AG04450 (cell line): ENCODE data around the gene DSTN. TPM values are rescaled to one million over a fixed set of nuclear protein-coding genes. Genes with fewer than 3 reads are reported as not detected.

Source experiments
- CTCF ChIA-PET: fragments of 300-600, 350-600 bp; formaldehyde crosslinking; extraction: SDS; loops from one replicate; lab custom pipeline; 2022; ENCODE audit warnings: antibody characterized with exemption, inconsistent platforms; lab: Charles Lee
- POLR2A ChIA-PET: fragments of 350-600 bp; formaldehyde crosslinking; extraction: SDS; loops from one replicate; lab custom pipeline; 2021; ENCODE audit warnings: antibody characterized with exemption, inconsistent platforms; lab: Yijun Ruan, JAX
- DNase-seq: peaks from one replicate; pipeline ENCODE4 v3.0.0-alpha.2; 2011; ENCODE audit warnings: low read depth, low spot score
- H3K27ac ChIP-seq: one replicate; pipeline ENCODE4 v1.5.1; 2012; ENCODE audit warnings: low read depth, low read length, control low read depth
- H3K27me3 ChIP-seq: one replicate; pipeline ENCODE4 v1.6.0; 2012; ENCODE audit warnings: low read length; ENCODE audit not compliant: control insufficient read depth, insufficient read depth
- H3K4me3 ChIP-seq: 2 replicates; pipeline ENCODE4 v1.5.1; 2011; ENCODE audit warnings: mild to moderate bottlenecking, low read depth, low read length, control low read depth
- H3K9me3 ChIP-seq: 2 replicates; pipeline ENCODE4 v1.5.1; 2012; ENCODE audit warnings: low read length; ENCODE audit not compliant: control insufficient read depth, insufficient read depth
- polyA plus RNA-seq: library from polyadenylated mRNA; depleted of rRNA; stranded (reverse); fragments of >200 nt; gene quantifications from 2 replicates; pipeline ENCODE4 v1.2.3, GENCODE V29; 2011
- TF ChIP-seq, protein P1 (sequence below): IDR thresholded peaks from 2 replicates; pipeline ENCODE4 v1.5.1; 2011; ENCODE audit warnings: low read depth, low read length, control low read depth, inconsistent platforms

Gene DSTN
- polyA plus RNA-seq, 1 experiment: 414 TPM

GRCh38 chr20:17525132-17525531 lies 44.7 kb upstream of the DSTN start:
- TF ChIP-seq, protein P1, sequence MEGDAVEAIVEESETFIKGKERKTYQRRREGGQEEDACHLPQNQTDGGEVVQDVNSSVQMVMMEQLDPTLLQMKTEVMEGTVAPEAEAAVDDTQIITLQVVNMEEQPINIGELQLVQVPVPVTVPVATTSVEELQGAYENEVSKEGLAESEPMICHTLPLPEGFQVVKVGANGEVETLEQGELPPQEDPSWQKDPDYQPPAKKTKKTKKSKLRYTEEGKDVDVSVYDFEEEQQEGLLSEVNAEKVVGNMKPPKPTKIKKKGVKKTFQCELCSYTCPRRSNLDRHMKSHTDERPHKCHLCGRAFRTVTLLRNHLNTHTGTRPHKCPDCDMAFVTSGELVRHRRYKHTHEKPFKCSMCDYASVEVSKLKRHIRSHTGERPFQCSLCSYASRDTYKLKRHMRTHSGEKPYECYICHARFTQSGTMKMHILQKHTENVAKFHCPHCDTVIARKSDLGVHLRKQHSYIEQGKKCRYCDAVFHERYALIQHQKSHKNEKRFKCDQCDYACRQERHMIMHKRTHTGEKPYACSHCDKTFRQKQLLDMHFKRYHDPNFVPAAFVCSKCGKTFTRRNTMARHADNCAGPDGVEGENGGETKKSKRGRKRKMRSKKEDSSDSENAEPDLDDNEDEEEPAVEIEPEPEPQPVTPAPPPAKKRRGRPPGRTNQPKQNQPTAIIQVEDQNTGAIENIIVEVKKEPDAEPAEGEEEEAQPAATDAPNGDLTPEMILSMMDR: no peak
- ChIA-PET CTCF (interaction anchor here (0.8 kb wide), 1 partner anchor 11 kb away, joined by 4 read pairs; no protein-coding TSS in a partner anchor), POLR2A (interaction anchor here (0.6 to 1.5 kb wide), 2 partner anchors 19 to 45 kb away, joined by 3 to 4 read pairs; partner anchors contain the start of gene DSTN)
- no peak overlapping the region for H3K4me3 ChIP-seq
- no peaks in the 10 kb centered on the region for H3K9me3 ChIP-seq
- H3K27ac ChIP-seq: no peak overlapping the region
- H3K27me3 ChIP-seq: peaks cover 4% of the 10 kb centered on the region
- no peak for DNase-seq

- TF ChIP-seq, protein P1: no peak
- ChIA-PET POLR2A (interaction anchor here (0.6 to 1.5 kb wide), 2 partner anchors 19 to 44 kb away, joined by 3 to 4 read pairs; partner anchors contain the start of gene DSTN), CTCF (interaction anchor here (0.8 kb wide), 1 partner anchor 11 kb away, joined by 4 read pairs; no protein-coding TSS in a partner anchor)
- H3K9me3 ChIP-seq: no peaks in the 10 kb centered on the region
- no peak overlapping the region for H3K4me3 ChIP-seq
- H3K27ac ChIP-seq: no peak overlapping the region
- DNase-seq: no peak
- H3K27me3 ChIP-seq: peaks cover 4% of the 10 kb centered on the region
These were observed 44.2 kb upstream of the DSTN start for GRCh38 chr20:17525650-17526049.

- DNase-seq: no peak
- Histone ChIP-seq H3K27me3 (peaks cover 4% of the 10 kb centered on the region), H3K9me3 (no peaks in the 10 kb centered on the region), H3K4me3 (no peak overlapping the region), H3K27ac (no peak overlapping the region)
- CTCF ChIA-PET: interaction anchor here (0.6 to 0.8 kb wide), 2 partner anchors 21 to 25 kb away, joined by 3 read pairs; no protein-coding TSS in a partner anchor
- POLR2A ChIA-PET: no interaction called here
- TF ChIP-seq, protein P1: no peak
These were observed 40.3 kb upstream of the DSTN start for GRCh38 chr20:17529586-17529985.

- TF ChIP-seq, protein P1: no peak
- Histone ChIP-seq H3K9me3 (no peaks in the 10 kb centered on the region), H3K27ac (no peak overlapping the region), H3K27me3 (peaks cover 4% of the 10 kb centered on the region), H3K4me3 (no peak overlapping the region)
- CTCF ChIA-PET: interaction anchor here (0.6 to 0.9 kb wide), 3 partner anchors 22 to 728 kb away, joined by 3 read pairs; no protein-coding TSS in a partner anchor
- POLR2A ChIA-PET: no interaction called here
- DNase-seq: no peak
These were observed 39.7 kb upstream of the DSTN start for GRCh38 chr20:17530153-17530552.
